A549 (cell line): Measurements from ENCODE around the gene FRY.

Source experiments
- BHLHE40 ChIP-seq: IDR thresholded peaks from 2 replicates; pipeline ENCODE4 v1.6.1; 2012; ENCODE audit warnings: low read depth, low read length, inconsistent platforms
- CTCF ChIP-seq: fragments of >200 bp; sonication (Bioruptor Twin); formaldehyde crosslinking; IDR thresholded peaks from 3 replicates; pipeline ENCODE4 v1.5.1; 2016
- ELK1 ChIP-seq: fragments of 150-350 bp; IDR thresholded peaks from 2 replicates; pipeline ENCODE4 v1.6.1; 2014; ENCODE audit warnings: low read depth, mild to moderate bottlenecking, low read length
- EP300 ChIP-seq, 2 experiments: fragments of >200 bp; sonication (Bioruptor Twin); formaldehyde crosslinking; IDR thresholded peaks; 2 replicates in 1 of 2; 3 replicates in 1 of 2; pipeline ENCODE4 v1.6.1; 2016 to 2017
- JUN ChIP-seq, 2 experiments: fragments of >200 bp; sonication (Bioruptor Twin); formaldehyde crosslinking; IDR thresholded peaks; 2 replicates in 1 of 2; 3 replicates in 1 of 2; pipeline ENCODE4 v1.6.1; 2016 to 2017
- KDM1A ChIP-seq: fragments of 200-600 bp; sonication (generic); IDR thresholded peaks from 2 replicates; pipeline ENCODE4 v1.6.1; 2016; ENCODE audit warnings: low read depth, mild to moderate bottlenecking
- POLR2A ChIP-seq: IDR thresholded peaks from 2 replicates; pipeline ENCODE4 v1.6.1; 2012; ENCODE audit warnings: mild to moderate bottlenecking, low read length
- REST ChIP-seq: fragments of 200-600 bp; sonication (generic); IDR thresholded peaks from 2 replicates; pipeline ENCODE4 v1.6.1; 2016; ENCODE audit warnings: antibody characterized with exemption, mild to moderate bottlenecking, moderate library complexity
- TP53 ChIP-seq: fragments of 250-450 bp; sonication (Bioruptor Pico); IDR thresholded peaks from 2 replicates; pipeline ENCODE4 v1.5.0; 2021; ENCODE audit warnings: mild to moderate bottlenecking, moderate library complexity
- ZC3H11A ChIP-seq: fragments of 450-650 bp; IDR thresholded peaks from 2 replicates; pipeline ENCODE4 v1.6.1; 2014; ENCODE audit warnings: antibody characterized with exemption, mild to moderate bottlenecking
- TF ChIP-seq, protein P1 (sequence below): IDR thresholded peaks from 2 replicates; pipeline ENCODE4 v1.6.1; 2012

GRCh38 chr13:32037471-32037870, 5.9 kb downstream of the FRY start:
- no peak for TF ChIP-seq CTCF
- TF ChIP-seq, protein P1, sequence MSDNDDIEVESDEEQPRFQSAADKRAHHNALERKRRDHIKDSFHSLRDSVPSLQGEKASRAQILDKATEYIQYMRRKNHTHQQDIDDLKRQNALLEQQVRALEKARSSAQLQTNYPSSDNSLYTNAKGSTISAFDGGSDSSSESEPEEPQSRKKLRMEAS = no peak
- TF ChIP-seq JUN (IDR thresholded peaks at IDR 0.05) = no peak
- no peak for TF ChIP-seq ELK1
- no peak for TF ChIP-seq ZC3H11A
- no peak for TF ChIP-seq KDM1A
- TF ChIP-seq BHLHE40 = no peak
- TF ChIP-seq POLR2A = no peak
- no peak for TF ChIP-seq EP300 (IDR thresholded peaks at IDR 0.05)
- no peak for TF ChIP-seq TP53
- no peak for TF ChIP-seq REST
